WERI-Rb-1 (cell line): ENCODE data around the gene THTPA.

Experiments
- DNase-seq: peaks from one replicate; pipeline ENCODE4 v3.0.0-alpha.2; 2020
- H3K27ac ChIP-seq: fragments of 250-450 bp; sonication (Bioruptor Pico); 2 replicates; pipeline ENCODE4 v1.5.1; 2020; ENCODE audit warnings: mild to moderate bottlenecking, moderate library complexity
- H3K27me3 ChIP-seq: fragments of 250-450 bp; sonication (Bioruptor Pico); 2 replicates; pipeline ENCODE4 v1.5.1; 2021; ENCODE audit warnings: mild to moderate bottlenecking, low read depth, moderate library complexity; ENCODE audit not compliant: insufficient read depth, severe bottlenecking
- H3K36me3 ChIP-seq: fragments of 250-450 bp; sonication (Bioruptor Pico); 2 replicates; pipeline ENCODE4 v1.5.1; 2020; ENCODE audit warnings: mild to moderate bottlenecking, moderate library complexity
- H3K4me3 ChIP-seq: 2 replicates; pipeline ENCODE4 v1.5.1; 2011; ENCODE audit warnings: low read depth, mild to moderate bottlenecking, control low read depth, low read length
- H3K9me3 ChIP-seq: fragments of 250-450 bp; sonication (Bioruptor Pico); 2 replicates; pipeline ENCODE4 v1.5.1; 2021; ENCODE audit warnings: mild to moderate bottlenecking, moderate library complexity; ENCODE audit not compliant: severe bottlenecking
- TF ChIP-seq, protein P1 (sequence below): IDR thresholded peaks from 2 replicates; pipeline ENCODE4 v1.5.1; 2011; ENCODE audit warnings: low read depth, mild to moderate bottlenecking, control low read depth, inconsistent platforms, low read length

THTPA gene

DNA sequence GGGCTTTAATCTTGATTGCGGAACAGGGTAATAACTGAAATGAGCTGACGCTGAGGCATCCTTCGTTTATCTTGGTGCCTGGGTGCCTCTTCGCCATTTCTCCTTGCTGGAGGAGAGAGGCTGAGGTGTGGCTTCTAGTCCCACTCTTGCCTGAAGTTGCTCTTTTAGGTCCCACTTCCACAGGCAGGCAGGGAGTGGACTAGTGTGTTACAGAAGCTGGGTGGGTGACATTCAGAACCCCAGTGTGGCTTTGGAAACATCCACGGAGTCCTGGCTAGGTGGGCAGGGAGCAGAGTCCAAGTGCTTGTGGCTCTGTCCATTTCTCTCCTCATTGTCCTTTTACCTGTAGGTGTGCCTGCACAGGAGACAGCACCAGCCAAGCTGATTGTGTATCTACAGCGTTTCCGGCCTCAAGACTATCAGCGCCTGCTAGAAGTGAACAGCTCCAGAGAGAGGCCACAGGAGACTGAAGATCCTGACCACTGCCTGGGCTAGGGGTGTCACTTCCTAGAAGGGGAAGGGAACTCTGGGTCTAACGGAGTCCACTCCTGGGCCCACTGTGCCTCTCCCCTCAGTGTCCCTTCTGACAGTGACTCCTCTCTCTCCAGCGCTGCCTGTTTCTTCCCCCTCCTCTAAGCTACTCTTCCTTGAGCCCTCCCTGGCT, 2.4 kb downstream of the THTPA start:
- no peaks in the 10 kb centered on the region for H3K27me3 ChIP-seq
- H3K9me3 ChIP-seq, result no peaks in the 10 kb centered on the region
- TF ChIP-seq, protein P1, sequence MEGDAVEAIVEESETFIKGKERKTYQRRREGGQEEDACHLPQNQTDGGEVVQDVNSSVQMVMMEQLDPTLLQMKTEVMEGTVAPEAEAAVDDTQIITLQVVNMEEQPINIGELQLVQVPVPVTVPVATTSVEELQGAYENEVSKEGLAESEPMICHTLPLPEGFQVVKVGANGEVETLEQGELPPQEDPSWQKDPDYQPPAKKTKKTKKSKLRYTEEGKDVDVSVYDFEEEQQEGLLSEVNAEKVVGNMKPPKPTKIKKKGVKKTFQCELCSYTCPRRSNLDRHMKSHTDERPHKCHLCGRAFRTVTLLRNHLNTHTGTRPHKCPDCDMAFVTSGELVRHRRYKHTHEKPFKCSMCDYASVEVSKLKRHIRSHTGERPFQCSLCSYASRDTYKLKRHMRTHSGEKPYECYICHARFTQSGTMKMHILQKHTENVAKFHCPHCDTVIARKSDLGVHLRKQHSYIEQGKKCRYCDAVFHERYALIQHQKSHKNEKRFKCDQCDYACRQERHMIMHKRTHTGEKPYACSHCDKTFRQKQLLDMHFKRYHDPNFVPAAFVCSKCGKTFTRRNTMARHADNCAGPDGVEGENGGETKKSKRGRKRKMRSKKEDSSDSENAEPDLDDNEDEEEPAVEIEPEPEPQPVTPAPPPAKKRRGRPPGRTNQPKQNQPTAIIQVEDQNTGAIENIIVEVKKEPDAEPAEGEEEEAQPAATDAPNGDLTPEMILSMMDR, result no peak
- peak overlapping the region; percentile 49 for H3K27ac ChIP-seq
- DNase-seq, result no peak
- H3K36me3 ChIP-seq, result peaks cover 45% of the 10 kb centered on the region
- H3K4me3 ChIP-seq, result no peak overlapping the region

DNA sequence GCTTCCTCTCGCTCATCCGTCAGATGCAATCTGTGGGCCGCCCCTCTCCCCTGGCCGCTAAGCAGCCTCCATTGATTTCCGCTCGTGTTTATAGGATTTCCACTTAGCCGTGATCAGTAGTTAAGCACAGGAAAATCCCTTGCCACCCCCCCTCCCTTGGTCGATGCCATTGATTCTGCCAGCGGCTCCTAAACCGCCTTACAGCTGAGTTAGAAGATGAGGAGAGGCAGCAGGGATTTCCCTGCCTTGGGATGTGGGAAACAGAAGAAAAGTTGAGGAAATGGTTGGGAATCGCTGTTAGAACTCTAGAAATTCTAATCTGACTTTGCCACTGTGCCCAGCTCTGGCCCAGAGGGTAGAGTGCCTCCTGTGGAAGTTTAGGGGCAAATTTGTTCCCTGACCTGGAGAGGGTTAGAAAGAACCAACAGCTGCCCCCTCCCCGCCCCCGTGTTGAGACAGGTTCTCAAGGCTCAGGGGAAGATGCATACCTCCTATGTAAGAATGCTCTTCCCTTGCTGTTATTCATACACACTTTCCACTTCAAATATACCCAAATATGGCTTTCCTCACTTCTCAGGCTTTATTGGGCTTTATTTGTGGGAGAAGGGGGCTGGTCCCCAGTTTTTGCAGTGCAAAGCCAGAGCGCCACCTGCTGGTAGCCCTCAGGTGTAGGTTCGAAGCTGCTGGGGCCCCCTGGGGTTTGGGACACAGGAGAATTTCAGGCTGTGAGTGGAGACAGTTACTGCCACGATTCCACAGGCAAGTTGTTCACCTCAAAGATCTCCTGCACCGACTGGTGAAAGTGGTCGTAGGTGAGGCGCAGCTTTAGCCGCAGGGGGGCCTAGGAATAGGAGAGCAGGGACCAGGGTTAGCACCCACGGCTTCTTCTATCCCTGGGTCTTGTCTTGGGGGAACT, 3.2 kb downstream of the THTPA start:
- Histone ChIP-seq H3K9me3 (no peaks in the 10 kb centered on the region), H3K27ac (peak overlapping the region; percentile 49), H3K36me3 (peaks cover 46% of the 10 kb centered on the region), H3K4me3 (no peak overlapping the region), H3K27me3 (no peaks in the 10 kb centered on the region)
- peak; percentile 85 for DNase-seq
- TF ChIP-seq, protein P1, result peak; percentile 87

DNA sequence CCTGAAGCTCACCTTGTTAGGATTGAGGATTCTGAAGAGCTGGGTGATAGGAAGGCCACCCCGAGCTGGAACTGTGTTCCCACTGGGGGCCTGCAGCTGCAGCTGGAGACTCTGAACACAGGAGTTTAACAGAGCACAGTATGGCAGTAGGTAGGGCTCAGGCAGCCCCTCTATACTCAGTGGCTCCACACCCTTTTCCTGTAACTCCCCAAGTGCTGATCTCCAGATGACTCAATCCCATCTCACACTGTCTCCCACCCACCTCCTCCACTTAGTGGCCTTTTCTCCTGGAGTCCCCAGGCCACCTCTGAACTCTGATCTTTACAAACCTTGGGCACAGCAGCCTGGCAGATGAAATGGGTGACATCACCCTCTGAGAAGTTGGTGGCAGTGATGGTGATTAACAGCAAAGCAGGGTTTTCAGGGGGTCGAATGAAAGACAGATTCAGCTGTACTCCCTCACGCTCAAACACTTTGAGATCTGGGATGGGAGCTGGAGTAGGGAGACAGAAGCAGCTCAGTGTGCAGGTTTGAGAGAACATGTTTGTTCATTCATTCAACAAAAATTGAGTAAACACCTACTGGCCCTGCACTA, 4.0 kb downstream of the THTPA start:
- Histone ChIP-seq H3K27ac (no peak overlapping the region; the same call in 1 of the 2 replicates), H3K9me3 (no peaks in the 10 kb centered on the region), H3K27me3 (no peaks in the 10 kb centered on the region), H3K36me3 (peaks cover 51% of the 10 kb centered on the region), H3K4me3 (no peak overlapping the region)
- TF ChIP-seq, protein P1, result no peak
- DNase-seq, result no peak

DNA sequence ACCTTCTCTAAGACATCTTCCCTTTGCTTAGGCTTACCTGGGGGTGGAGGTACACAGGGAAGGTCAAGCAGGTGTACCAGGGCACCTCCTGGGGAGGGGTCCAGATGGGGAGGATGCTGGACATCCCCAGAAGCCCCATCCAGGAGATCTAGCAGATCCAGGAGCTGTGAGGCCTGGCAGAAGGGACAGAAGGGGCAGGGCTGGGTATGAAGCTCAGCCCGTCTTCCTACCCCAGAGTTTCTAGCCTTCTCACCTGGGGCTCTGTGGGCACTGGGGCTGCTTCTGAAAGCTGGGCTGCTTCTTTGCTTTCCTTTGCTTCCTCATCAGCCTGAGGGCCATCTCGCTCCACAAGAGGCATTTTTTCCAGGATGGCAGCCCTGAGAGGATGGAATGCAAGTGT, 5.2 kb downstream of the THTPA start:
- Histone ChIP-seq H3K36me3 (peaks cover 55% of the 10 kb centered on the region), H3K27me3 (no peaks in the 10 kb centered on the region), H3K4me3 (no peak overlapping the region), H3K9me3 (no peaks in the 10 kb centered on the region), H3K27ac (no peak overlapping the region)
- TF ChIP-seq, protein P1, result no peak
- DNase-seq, result no peak

DNA sequence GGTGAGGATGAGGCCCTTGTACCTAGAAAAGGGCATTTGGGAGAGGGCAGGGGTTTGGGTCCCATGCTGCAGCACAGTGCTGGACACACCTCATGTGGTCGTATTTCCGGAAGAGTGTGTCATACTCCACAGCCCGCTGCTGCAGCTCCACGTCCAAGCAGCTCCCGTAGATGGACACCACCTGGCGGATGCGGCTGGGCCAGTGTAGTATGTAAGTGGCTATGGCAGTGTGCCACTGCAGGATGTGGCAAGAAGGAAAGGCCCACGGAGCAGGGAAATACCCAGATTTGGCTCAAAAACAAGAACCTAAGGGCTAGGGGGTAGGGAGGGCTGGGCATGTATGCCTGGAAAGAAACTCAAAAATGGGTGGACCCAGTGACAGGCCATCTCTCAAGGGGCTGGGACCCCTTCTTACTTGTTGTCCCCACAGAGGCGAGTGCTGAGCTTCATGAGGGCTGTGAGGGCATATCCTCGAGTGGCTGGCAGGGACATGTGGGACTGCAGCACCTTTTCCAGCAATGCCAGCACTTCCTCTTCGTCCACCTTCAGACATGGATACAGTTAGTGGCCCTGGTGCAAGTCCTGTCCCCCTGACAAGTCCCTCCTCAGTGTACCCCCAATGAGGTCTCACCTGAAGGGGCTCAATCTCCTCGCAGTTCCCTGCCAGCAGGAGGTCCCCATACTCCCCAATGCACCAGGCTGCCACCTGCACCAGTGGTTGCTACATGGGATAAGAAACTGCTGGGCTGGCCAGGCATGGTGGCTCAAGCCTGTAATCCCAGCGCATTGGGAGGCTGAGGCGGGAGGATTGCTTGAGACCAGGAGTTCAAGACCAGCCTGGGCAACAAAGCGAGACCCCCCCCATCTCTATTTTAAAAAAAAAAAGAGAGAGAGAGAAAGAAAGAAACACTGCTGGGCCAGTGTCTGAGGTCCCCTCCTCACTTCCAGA, 6.1 kb downstream of the THTPA start:
- TF ChIP-seq, protein P1, result no peak
- no peaks in the 10 kb centered on the region for H3K27me3 ChIP-seq
- no peaks in the 10 kb centered on the region for H3K9me3 ChIP-seq
- peaks cover 55% of the 10 kb centered on the region for H3K36me3 ChIP-seq
- H3K4me3 ChIP-seq, result no peak overlapping the region
- H3K27ac ChIP-seq, result no peak overlapping the region
- no peak for DNase-seq
